SH-SY5Y (cell line): ENCODE data around the gene COL13A1.

Experiments
- GATA2 ChIP-seq: IDR thresholded peaks from 2 replicates; pipeline ENCODE4 v1.6.1; 2011; ENCODE audit warnings: mild to moderate bottlenecking, low read depth, low read length
- GATA3 ChIP-seq: IDR thresholded peaks from 2 replicates; pipeline ENCODE4 v1.6.1; 2011; ENCODE audit warnings: low read depth, mild to moderate bottlenecking, low read length, moderate library complexity

DNA sequence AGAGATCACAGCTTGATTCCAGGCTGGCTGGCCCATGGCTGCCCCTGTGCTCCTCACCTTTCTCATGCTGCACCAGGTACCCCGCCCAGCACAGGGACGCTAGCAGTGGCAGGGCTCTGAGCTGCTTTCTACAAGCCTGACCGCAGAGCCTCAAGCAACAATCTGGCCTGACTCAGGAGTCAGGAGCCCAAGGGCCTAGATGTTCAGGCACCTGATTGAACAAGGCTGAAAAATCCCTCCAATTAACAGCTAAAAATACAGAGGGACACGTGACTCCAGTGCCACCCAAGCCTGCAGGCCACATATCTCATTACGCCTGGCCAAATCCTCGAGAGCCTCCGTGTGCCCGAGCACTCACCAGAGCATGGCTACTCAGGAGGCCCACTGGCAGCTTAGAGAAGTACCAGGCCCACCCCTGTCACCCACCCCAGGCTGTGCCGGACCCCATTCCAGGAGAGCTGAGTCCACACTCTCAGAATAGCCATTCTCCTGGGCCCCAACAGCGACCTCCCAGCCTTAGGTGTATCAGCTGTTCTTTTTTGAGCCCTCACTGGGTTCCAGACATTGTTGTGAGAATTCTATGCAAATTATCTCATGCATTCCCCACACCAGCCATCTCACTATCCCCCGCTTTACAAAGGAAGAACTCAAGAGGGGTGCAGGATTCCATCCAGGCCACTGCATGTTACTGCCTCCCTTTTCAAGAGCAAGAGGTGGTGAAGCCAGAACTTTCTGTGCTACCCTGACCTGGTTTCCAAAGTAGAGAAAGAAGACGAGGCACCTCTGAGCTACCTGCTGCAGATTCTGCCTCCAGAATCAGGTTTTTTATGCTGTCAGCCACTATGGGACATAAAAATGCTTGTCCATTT is 98.3 kb downstream of the COL13A1 start:
- no peak for TF ChIP-seq GATA3
- no peak for TF ChIP-seq GATA2
